Heart left ventricle (tissue), 16 donors: Measurements from ENCODE around the gene ARPC3. TPM values are rescaled to one million over a fixed set of nuclear protein-coding genes. Genes with fewer than 3 reads are reported as not detected.

Experiments used
- ATAC-seq, 4 donors: fragments of 200-7000 bp; cut with Tn5 transposase; one replicate each; pipeline ENCODE4 v1.9.1; 2020 to 2022; ENCODE audit warnings: moderate library complexity in 4 of 4, mild to moderate bottlenecking in 3 of 4, moderate number of reproducible peaks in 1 of 4
- DNase-seq, 5 donors: peaks; one replicate each; pipeline ENCODE4 v3.0.0-alpha.2; 2020
- H3K27ac ChIP-seq, 12 donors: fragments of 200-600 bp; sonication (generic) in 4 of 12; one replicate each; pipeline versions ENCODE4 v1.5.0 to v1.8.0; 2016 to 2022; ENCODE audit warnings: mild to moderate bottlenecking in 2 of 12
- H3K27me3 ChIP-seq, 9 donors: fragments of 200-600 bp; sonication (generic) in 2 of 9; one replicate each; pipeline versions ENCODE4 v1.5.1 to v1.8.0; 2016 to 2022; ENCODE audit warnings: mild to moderate bottlenecking in 3 of 9
- H3K36me3 ChIP-seq, 9 donors: fragments of 200-600 bp; sonication (generic) in 2 of 9; one replicate each; pipeline versions ENCODE4 v1.5.0 to v1.8.0; 2018 to 2022; ENCODE audit warnings: mild to moderate bottlenecking in 2 of 9
- H3K4me1 ChIP-seq, 12 donors: fragments of 200-600 bp; sonication (generic) in 4 of 12; one replicate each; pipeline versions ENCODE4 v1.5.0 to v1.8.0; 2016 to 2022; ENCODE audit warnings: mild to moderate bottlenecking in 3 of 12
- H3K4me3 ChIP-seq, 12 donors: fragments of 200-600 bp; sonication (generic) in 4 of 12; one replicate each; pipeline versions ENCODE4 v1.5.0 to v1.8.0; 2017 to 2022; ENCODE audit warnings: mild to moderate bottlenecking in 9 of 12, moderate library complexity in 4 of 12
- H3K9me3 ChIP-seq, 12 donors: fragments of 200-600 bp; sonication (generic) in 4 of 12; one replicate each; pipeline versions ENCODE4 v1.5.0 to v1.8.0; 2016 to 2022; ENCODE audit warnings: mild to moderate bottlenecking in 1 of 12
- CTCF ChIP-seq, 12 donors: fragments of 200-600 bp; sonication (generic) in 4 of 12; IDR thresholded peaks; one replicate each; pipeline versions ENCODE4 v1.5.0 to v1.8.0; 2018 to 2022; ENCODE audit warnings: antibody characterized with exemption in 12 of 12, mild to moderate bottlenecking in 5 of 12
- POLR2A ChIP-seq, 2 donors: fragments of 450-650 bp; IDR thresholded peaks; one replicate each; pipeline ENCODE4 v1.6.1; 2017; ENCODE audit warnings: antibody characterized with exemption in 2 of 2, mild to moderate bottlenecking in 2 of 2, moderate library complexity in 2 of 2
- WGBS, 4 donors: extraction: QIAGEN DNeasy Blood & Tissue Kit in 2 of 4; methylation state at CpG; one replicate each; pipeline versions ENCODE4 v1.1.5 to v1.1.7; 2013 to 2018; 5-methylcytosine and 5-hydroxymethylcytosine counted together
- intact Hi-C, 10 donors: fragments of 100-400 bp; cut with DNase I; formaldehyde crosslinking; loops; one replicate each; pipeline versions ENCODE4 v1.11.1 to v1.14.2; 2022
- long read RNA-seq, 3 donors: library from polyadenylated mRNA; unstranded; transcript quantifications; one replicate each; pipeline ENCODE4 v2.0.0, GENCODE V29; 2020 to 2021
- polyA plus RNA-seq, 2 donors: library from polyadenylated mRNA; stranded (reverse); fragments of 200-250 nt; gene quantifications; one replicate each; pipeline ENCODE4 v1.2.3, GENCODE V29; 2013
- total RNA-seq, 9 donors: library from RNA; depleted of rRNA in 2 of 9; stranded (reverse); fragments of >200 nt in 2 of 9; fragmentation: NEBNext Ultra II Directional in 3 of 9; extraction: Animal tissue kit (Norgen Biotek cat#: 25700) in 3 of 9; gene quantifications; one replicate each; pipeline versions ENCODE4 v1.1.0 to v1.2.4, GENCODE V29; 2016 to 2023
- donor health status: ischemic (EF 13 %, LVEDD 7.1; RV severe dilation, severe dysfunction).
- donor health status: healthy with polysubstance abuse.
- donor health status: DM: no; HTN: yes; CAD: no.
- donor health status: DM: no; HTN: no; CAD: no.
- donor health status: ischemic (EF 25% LVEDD 6.9; RV normal size, moderate dysfunction).
- donor health status: ischemic (EF 25% LVEDD 5.7; RV mildly dilated, moderate dysfunction).
- donor health status: healthy.
- donor health status: DM: yes; HTN: yes; CAD: no.
- donor health status: ischemic (EF 35%, LVEDD 5.7; RV mildly dilated, moderate dysfunction).
- donor health status: nonischemic (EF 11% LVEDD 7.7; RV severe dilation, severe dysfunction).
- donor health status: DM: yes; HTN: yes; CAD: no.
- donor health status: PGD.
- donor health status: ischemic (EF 29% LVEDD 5.4; RV normal size, mild dysfunction).
- donor health status: nonischemic (EF 23%, LVEDD 6.1; RV moderate dilation, normal function).

The ARPC3 gene
- total RNA-seq, result 100 to 1,000 TPM in 5 of 9 donors, 10 to 100 TPM in 4; 77.2 to 251 (median 108) TPM
- 100 to 1,000 TPM; 176 to 202 TPM for polyA plus RNA-seq
- long read RNA-seq, donor 1, transcript ARPC3-201 (7 exons, 1,014 nt), result major isoform, 51 of 60 reads
- long read RNA-seq, donor 1, partial matches to known transcripts, result 9 of 60 reads
- long read RNA-seq, donor 1, other reads (novel, unspliced or antisense), result 0 of 60 reads
- long read RNA-seq, donor 2, transcript ARPC3-201 (7 exons, 1,014 nt), result major isoform, 63 of 75 reads
- long read RNA-seq, donor 2, partial matches to known transcripts, result 6 of 75 reads
- long read RNA-seq, donor 2, other reads (novel, unspliced or antisense), result 6 of 75 reads
- long read RNA-seq, donor 3, transcript ARPC3-201 (7 exons, 1,014 nt), result major isoform, 44 of 52 reads
- long read RNA-seq, donor 3, partial matches to known transcripts, result 5 of 52 reads
- long read RNA-seq, donor 3, other reads (novel, unspliced or antisense), result 3 of 52 reads

GRCh38 chr12:110449799-110450497, at the start of gene ARPC3:
Gene ARPC3, minus strand, starts transcription at chr12:110450337. Its CDS starts 77 bp downstream, at chr12:110450260.
- no peaks in the 10 kb centered on the region for H3K9me3 ChIP-seq
- 0 to 1% (median 0%) methylated on average over 43 to 51 of the region's 51 CpGs for WGBS, 4 donors
- peak; percentile 94 to 97 (median 95) for DNase-seq
- H3K4me3 ChIP-seq, result peak within 1 kb of the TSS; percentile 62 to 96 (median 85)
- TF ChIP-seq CTCF (IDR thresholded peaks at IDR 0.05) (peak; percentile 76 to 96 (median 86)), POLR2A (IDR thresholded peaks at IDR 0.05) (peak in 1 of 2 donors; percentile 73)
- peak; percentile 98 to 99 (median 99) for ATAC-seq
- no peaks in the 10 kb centered on the region for H3K27me3 ChIP-seq
- H3K27ac ChIP-seq, result peak within 1 kb of the TSS; percentile 74 to 99 (median 92)
- intact Hi-C loops, result loop anchor here in 9 of 10 donors (1.0 to 10.0 kb wide), 12 partner anchors 17 to 442 kb away; partner anchors contain the start of genes RAD9B (in 3 of the 9), VPS29 (in 3 of the 9), FAM216A (in 1 of the 9) and GPN3 (in 1 of the 9)
- peaks cover 0 to 55% (median 41%) of the 10 kb centered on the region in 9 donors for H3K36me3 ChIP-seq
- peaks cover 0 to 46% (median 14%) of the 10 kb centered on the region in 12 donors for H3K4me1 ChIP-seq

DNA sequence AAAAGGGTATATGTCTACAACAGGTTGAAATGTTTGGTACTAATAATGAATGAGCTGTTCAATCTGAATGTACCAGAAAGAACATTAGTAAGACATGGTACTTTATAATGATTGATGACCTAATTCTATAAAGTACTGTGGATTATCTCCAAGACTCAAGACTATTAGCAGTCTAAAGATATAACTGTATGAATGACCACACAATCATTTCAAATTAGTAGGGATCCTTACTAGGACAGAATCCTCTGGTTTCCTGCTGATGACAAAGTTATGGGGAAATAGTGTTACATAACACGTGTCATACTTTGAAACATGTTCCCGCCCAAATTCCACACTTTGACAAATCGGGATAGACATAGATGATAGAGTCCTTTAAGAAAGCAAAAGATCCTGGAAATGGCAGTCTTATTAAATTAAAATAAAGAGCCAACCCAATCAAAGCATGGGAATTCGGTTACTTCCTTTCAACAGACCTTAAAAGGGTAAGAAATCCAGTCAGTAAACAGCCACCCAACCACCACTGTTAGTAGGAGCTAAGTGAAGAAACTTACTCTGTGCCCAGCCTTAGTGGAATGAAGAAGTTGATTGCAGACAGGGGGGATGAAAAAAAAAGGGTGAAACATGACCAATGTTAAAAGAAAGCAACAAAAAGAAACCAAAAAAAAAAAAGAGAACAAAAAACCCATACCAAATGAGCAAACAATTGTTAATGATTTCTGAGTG, 49.0 kb upstream of the ARPC3 start:
- WGBS, 4 donors, result 60 to 66% (median 63%) methylated on average over 4 of the region's 4 CpGs
- H3K36me3 ChIP-seq, result peaks cover 0 to 38% (median 26%) of the 10 kb centered on the region in 9 donors
- DNase-seq (no peak), ATAC-seq (no peak)
- TF ChIP-seq POLR2A (IDR thresholded peaks at IDR 0.05) (no peak), CTCF (IDR thresholded peaks at IDR 0.05) (no peak)
- peak overlapping the region in 3 of 12 donors; percentile 1 to 17 (median 7) for H3K27ac ChIP-seq
- intact Hi-C loops, result no loop called here
- no peaks in the 10 kb centered on the region for H3K9me3 ChIP-seq
- no peak overlapping the region for H3K4me3 ChIP-seq
- no peaks in the 10 kb centered on the region for H3K27me3 ChIP-seq
- H3K4me1 ChIP-seq, result peaks cover 0 to 40% (median 29%) of the 10 kb centered on the region in 12 donors

GRCh38 chr12:110475426-110475825, 25.3 kb upstream of the ARPC3 start:
- Histone ChIP-seq H3K4me3 (no peak overlapping the region), H3K4me1 (no peaks in the 10 kb centered on the region), H3K27ac (no peak overlapping the region), H3K36me3 (peaks cover 0 to 9% (median 0%) of the 10 kb centered on the region in 9 donors), H3K9me3 (no peaks in the 10 kb centered on the region), H3K27me3 (no peaks in the 10 kb centered on the region)
- intact Hi-C loops, result no loop called here
- no peak for TF ChIP-seq POLR2A (IDR thresholded peaks at IDR 0.05)
- no peak for TF ChIP-seq CTCF (IDR thresholded peaks at IDR 0.05)
- WGBS, 4 donors, result 96 to 99% (median 98%) methylated on average over 7 of the region's 7 CpGs
- DNase-seq, result no peak
- ATAC-seq, result no peak
